ENCODE data around the gene CCNJL. TPM values are rescaled to one million over a fixed set of nuclear protein-coding genes. Genes with fewer than 3 reads are reported as not detected.

The CCNJL gene, protein sequence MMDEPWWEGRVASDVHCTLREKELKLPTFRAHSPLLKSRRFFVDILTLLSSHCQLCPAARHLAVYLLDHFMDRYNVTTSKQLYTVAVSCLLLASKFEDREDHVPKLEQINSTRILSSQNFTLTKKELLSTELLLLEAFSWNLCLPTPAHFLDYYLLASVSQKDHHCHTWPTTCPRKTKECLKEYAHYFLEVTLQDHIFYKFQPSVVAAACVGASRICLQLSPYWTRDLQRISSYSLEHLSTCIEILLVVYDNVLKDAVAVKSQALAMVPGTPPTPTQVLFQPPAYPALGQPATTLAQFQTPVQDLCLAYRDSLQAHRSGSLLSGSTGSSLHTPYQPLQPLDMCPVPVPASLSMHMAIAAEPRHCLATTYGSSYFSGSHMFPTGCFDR
- total RNA-seq (10 to 100 TPM in 1 of 9 donors, 1 to 10 TPM in 8; 1.2 to 10.6 (median 5.1) TPM), polyA plus RNA-seq (1 to 10 TPM; 1.7 to 3.3 (median 2.0) TPM)
- long read RNA-seq, donor 1: 0 reads
- long read RNA-seq, donor 2: 0 reads
- long read RNA-seq, donor 3: 0 reads
- long read RNA-seq, donor 4, partial matches to known transcripts: 0 of 2 reads
- long read RNA-seq, donor 4, other reads (novel, unspliced or antisense): 2 of 2 reads
- long read RNA-seq, donor 5, transcript CCNJL-201 (6 exons, 3,171 nt): major isoform, 16 of 28 reads
- long read RNA-seq, donor 5, partial matches to known transcripts: 6 of 28 reads
- long read RNA-seq, donor 5, other reads (novel, unspliced or antisense): 4 of 28 reads
- long read RNA-seq, donor 6, partial matches to known transcripts: 0 of 2 reads
- long read RNA-seq, donor 6, other reads (novel, unspliced or antisense): 2 of 2 reads
- long read RNA-seq, donor 7: 0 reads
- long read RNA-seq, donor 8: 0 reads
- long read RNA-seq, donor 9, partial matches to known transcripts: 0 of 1 reads
- long read RNA-seq, donor 9, other reads (novel, unspliced or antisense): 0 of 1 reads
- long read RNA-seq, donor 10: 0 reads

GRCh38 chr5:160312134-160312959 lies at the start of gene CCNJL:
CCNJL (minus strand) TSS chr5:160312564; CDS start chr5:160311923, 641 bp downstream.
- intact Hi-C loops (cut with DNase I): no loop called here
- Histone ChIP-seq H3K4me1 (replicated peaks in 1 of 2) (peaks cover 0 to 6% of the 10 kb centered on the region in 2 donors), H3K4me3 (peak within 1 kb of the TSS in 3 of 4 donors; percentile 74 to 88 (median 74)), H3K27me3 (no peaks in the 10 kb centered on the region), H3K27ac (peak within 1 kb of the TSS in 4 of 5 donors; percentile 39 to 79 (median 75)), H3K9me3 (replicated peaks in 1 of 3) (no peaks in the 10 kb centered on the region), H3K36me3 (replicated peaks in 1 of 2) (no peaks in the 10 kb centered on the region)
- peak; percentile 57 to 79 (median 66) for DNase-seq
- whole genome bisulfite sequencing, 4 donors: 0 to 1% (median 0%) methylated on average over 22 to 84 of the region's 84 CpGs
- peak in 1 of 2 donors; percentile 68 for TF ChIP-seq POLR2A (IDR thresholded peaks at IDR 0.05)
- no peak for TF ChIP-seq CTCF (IDR thresholded peaks at IDR 0.05)

DNA sequence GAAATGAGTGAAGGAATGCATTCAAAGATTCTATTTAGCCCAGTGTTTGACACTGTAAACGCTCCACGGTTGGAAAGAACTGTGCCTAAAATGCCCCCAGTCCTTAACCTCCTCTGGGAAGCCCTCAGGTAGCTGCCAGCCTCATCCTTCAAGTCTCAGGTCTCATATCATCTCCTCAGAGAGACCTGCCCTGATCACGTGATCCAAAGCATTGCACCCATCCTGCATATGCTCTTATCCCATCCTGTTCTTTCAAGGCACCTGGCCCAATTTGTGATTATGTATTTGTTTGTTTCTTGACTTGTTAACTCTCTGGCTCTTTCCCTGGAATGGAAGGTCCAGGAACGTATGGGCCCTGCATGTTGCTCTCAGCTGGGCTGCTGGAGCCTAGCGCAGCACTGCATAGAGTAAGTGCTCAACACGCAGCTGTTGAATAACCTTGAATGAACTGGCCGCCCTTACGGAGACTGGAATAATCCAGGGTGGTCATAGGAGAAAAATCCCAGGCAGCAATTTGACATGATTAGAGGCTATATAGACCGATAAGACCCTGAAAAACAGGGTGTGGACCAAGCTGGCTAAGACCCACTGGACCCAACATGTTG lies 49.4 kb upstream of the CCNJL start:
- intact Hi-C loops (cut with DNase I): no loop called here
- DNase-seq: peak in 1 of 7 donors; percentile 13
- H3K36me3 ChIP-seq (replicated peaks in 1 of 2): no peaks in the 10 kb centered on the region
- H3K27ac ChIP-seq: no peak overlapping the region
- 76 to 89% (median 86%) methylated on average over 9 of the region's 9 CpGs for WGBS, 4 donors
- H3K4me1 ChIP-seq (replicated peaks in 1 of 2): peaks cover 0 to 11% of the 10 kb centered on the region in 2 donors
- no peak overlapping the region for H3K4me3 ChIP-seq
- no peaks in the 10 kb centered on the region for H3K27me3 ChIP-seq
- TF ChIP-seq CTCF (IDR thresholded peaks at IDR 0.05) (no peak), POLR2A (IDR thresholded peaks at IDR 0.05) (no peak)
- no peaks in the 10 kb centered on the region for H3K9me3 ChIP-seq (replicated peaks in 1 of 3)

GRCh38 chr5:160360310-160360709 lies 47.9 kb upstream of the CCNJL start:
- Histone ChIP-seq H3K27ac (no peak overlapping the region), H3K9me3 (replicated peaks in 1 of 3) (no peaks in the 10 kb centered on the region), H3K4me1 (replicated peaks in 1 of 2) (peaks cover 0 to 11% of the 10 kb centered on the region in 2 donors), H3K36me3 (replicated peaks in 1 of 2) (no peaks in the 10 kb centered on the region), H3K4me3 (no peak overlapping the region), H3K27me3 (no peaks in the 10 kb centered on the region)
- TF ChIP-seq CTCF (IDR thresholded peaks at IDR 0.05) (no peak), POLR2A (IDR thresholded peaks at IDR 0.05) (no peak)
- 83 to 91% (median 89%) methylated on average over 3 of the region's 3 CpGs for WGBS, 4 donors
- DNase-seq: no peak
- intact Hi-C loops (cut with DNase I): no loop called here
